Neural progenitor cell (in vitro differentiated cells): Measurements from ENCODE around the gene TPSB2. TPM values are rescaled to one million over a fixed set of nuclear protein-coding genes. Genes with fewer than 3 reads are reported as not detected.

ENCODE experiments used
- DNase-seq: peaks from one replicate; pipeline ENCODE4 v3.0.0-alpha.2; 2016; ENCODE audit warnings: low spot score
- H2AFZ ChIP-seq: fragments of 200-600 bp; sonication (generic); replicated peaks from 2 replicates; pipeline ENCODE4 v1.6.1; 2016; ENCODE audit warnings: antibody characterized with exemption
- H3F3A ChIP-seq: fragments of 200-600 bp; sonication (generic); 2 replicates; pipeline ENCODE4 v1.6.1; 2016; ENCODE audit warnings: antibody characterized with exemption, low read depth
- H3K27ac ChIP-seq: fragments of 200-600 bp; sonication (generic); 2 replicates; pipeline ENCODE4 v1.5.1; 2016; ENCODE audit warnings: mild to moderate bottlenecking
- H3K27me3 ChIP-seq: fragments of 200-600 bp; sonication (generic); 2 replicates; pipeline ENCODE4 v1.6.1; 2016; ENCODE audit warnings: mild to moderate bottlenecking, moderate library complexity
- H3K36me3 ChIP-seq: fragments of 200-600 bp; sonication (generic); 2 replicates; pipeline ENCODE4 v1.5.1; 2016
- H3K4me1 ChIP-seq: fragments of 200-600 bp; sonication (generic); 2 replicates; pipeline ENCODE4 v1.6.1; 2016; ENCODE audit warnings: mixed run types
- H3K4me2 ChIP-seq: fragments of 200-600 bp; sonication (generic); 2 replicates; pipeline ENCODE4 v1.6.1; 2016
- H3K4me3 ChIP-seq: fragments of 200-600 bp; sonication (generic); 2 replicates; pipeline ENCODE4 v1.5.1; 2016
- H3K79me2 ChIP-seq: fragments of 200-600 bp; sonication (generic); 2 replicates; pipeline ENCODE4 v1.6.1; 2016; ENCODE audit warnings: low read depth
- H3K9ac ChIP-seq: fragments of 200-600 bp; sonication (generic); 2 replicates; pipeline ENCODE4 v1.6.1; 2016
- H3K9me3 ChIP-seq: fragments of 200-600 bp; sonication (generic); 2 replicates; pipeline ENCODE4 v1.5.1; 2016; ENCODE audit warnings: low read depth
- H4K20me1 ChIP-seq: fragments of 200-600 bp; sonication (generic); 2 replicates; pipeline ENCODE4 v1.6.1; 2016; ENCODE audit warnings: low read depth
- H3K27ac Mint-ChIP-seq: 3 replicates; pipeline ENCODE4 v1.8.0; 2021; ENCODE audit warnings: mixed read lengths
- H3K27me3 Mint-ChIP-seq: 2 replicates; pipeline ENCODE4 v1.8.0; 2022; ENCODE audit warnings: low read depth, mild to moderate bottlenecking, inconsistent platforms, moderate library complexity, mixed read lengths; ENCODE audit not compliant: insufficient read depth
- H3K36me3 Mint-ChIP-seq: 3 replicates; pipeline ENCODE4 v1.8.0; 2021; ENCODE audit warnings: mixed read lengths
- H3K4me1 Mint-ChIP-seq: 3 replicates; pipeline ENCODE4 v1.8.0; 2021; ENCODE audit warnings: mixed read lengths
- H3K4me3 Mint-ChIP-seq: 3 replicates; pipeline ENCODE4 v1.8.0; 2021; ENCODE audit warnings: mild to moderate bottlenecking, moderate library complexity, mixed read lengths
- H3K9me3 Mint-ChIP-seq: 3 replicates; pipeline ENCODE4 v1.8.0; 2020; ENCODE audit warnings: mixed read lengths
- CTCF ChIP-seq: fragments of 200-600 bp; sonication (generic); IDR thresholded peaks from 2 replicates; pipeline ENCODE4 v1.5.1; 2017; ENCODE audit warnings: antibody characterized with exemption, mild to moderate bottlenecking
- EZH2 ChIP-seq: fragments of 200-600 bp; sonication (generic); IDR thresholded peaks from 2 replicates; pipeline ENCODE4 v1.6.1; 2017; ENCODE audit warnings: antibody characterized with exemption, mild to moderate bottlenecking, moderate library complexity
- EZH2phosphoT487 ChIP-seq: fragments of 200-600 bp; sonication (generic); IDR thresholded peaks from 2 replicates; pipeline ENCODE4 v1.6.1; 2017; ENCODE audit warnings: antibody characterized with exemption
- total RNA-seq: library from RNA; depleted of rRNA; stranded (reverse); fragments of >200 nt; gene quantifications from 2 replicates; pipeline ENCODE4 v1.2.3, GENCODE V29; 2015; ENCODE audit warnings: low replicate concordance

Gene TPSB2
- total RNA-seq, 1 donor from 2014 or later: not detected

- TF ChIP-seq EZH2: no peak
- TF ChIP-seq CTCF: no peak
- no peak for TF ChIP-seq EZH2phosphoT487
- Mint-ChIP-seq H3K9me3 (no peaks in the 10 kb centered on the region), H3K4me3 (no peak overlapping the region), H3K27me3 (no peaks in the 10 kb centered on the region), H3K4me1 (no peaks in the 10 kb centered on the region), H3K27ac (no peak overlapping the region), H3K36me3 (no peaks in the 10 kb centered on the region)
- H3K79me2 ChIP-seq: no peaks in the 10 kb centered on the region
- no peak overlapping the region for H3K4me3 ChIP-seq
- H3K4me1 ChIP-seq: no peaks in the 10 kb centered on the region
- no peak for DNase-seq
- H3K27me3 ChIP-seq: no peaks in the 10 kb centered on the region
- H3K36me3 ChIP-seq: no peaks in the 10 kb centered on the region
- peaks cover 4% of the 10 kb centered on the region for H4K20me1 ChIP-seq
- no peaks in the 10 kb centered on the region for H3F3A ChIP-seq
- H3K9me3 ChIP-seq: no peaks in the 10 kb centered on the region
- no peak overlapping the region for H3K9ac ChIP-seq
- H3K4me2 ChIP-seq: no peak overlapping the region
- H2AFZ ChIP-seq: no peak overlapping the region
- no peak overlapping the region for H3K27ac ChIP-seq
Measured at GRCh38 chr16:1208239-1208830, 21.6 kb downstream of the TPSB2 start.

- no peak overlapping the region for H3K4me3 ChIP-seq
- peaks cover 4% of the 10 kb centered on the region for H4K20me1 ChIP-seq
- H3F3A ChIP-seq: no peaks in the 10 kb centered on the region
- H3K4me2 ChIP-seq: no peak overlapping the region
- Mint-ChIP-seq H3K27me3 (no peaks in the 10 kb centered on the region), H3K4me1 (no peaks in the 10 kb centered on the region), H3K36me3 (no peaks in the 10 kb centered on the region), H3K4me3 (no peak overlapping the region), H3K27ac (no peak overlapping the region), H3K9me3 (no peaks in the 10 kb centered on the region)
- H3K27ac ChIP-seq: no peak overlapping the region
- H3K9me3 ChIP-seq: no peaks in the 10 kb centered on the region
- no peaks in the 10 kb centered on the region for H3K4me1 ChIP-seq
- no peak overlapping the region for H2AFZ ChIP-seq
- no peak for DNase-seq
- H3K9ac ChIP-seq: no peak overlapping the region
- H3K36me3 ChIP-seq: no peaks in the 10 kb centered on the region
- no peaks in the 10 kb centered on the region for H3K79me2 ChIP-seq
- TF ChIP-seq CTCF: no peak
- TF ChIP-seq EZH2phosphoT487: no peak
- no peak for TF ChIP-seq EZH2
- no peaks in the 10 kb centered on the region for H3K27me3 ChIP-seq
Measured at GRCh38 chr16:1206786-1207185, 23.2 kb downstream of the TPSB2 start.

- Histone ChIP-seq H3K27ac (no peak overlapping the region), H2AFZ (no peak overlapping the region), H3K27me3 (no peaks in the 10 kb centered on the region), H3K4me2 (no peak overlapping the region), H3K9me3 (no peaks in the 10 kb centered on the region), H3K4me1 (no peaks in the 10 kb centered on the region), H3K4me3 (no peak overlapping the region), H3K79me2 (no peaks in the 10 kb centered on the region), H3K9ac (no peak overlapping the region), H4K20me1 (peaks cover 4% of the 10 kb centered on the region), H3F3A (no peaks in the 10 kb centered on the region), H3K36me3 (no peaks in the 10 kb centered on the region)
- Mint-ChIP-seq H3K36me3 (peaks cover 3% of the 10 kb centered on the region), H3K27me3 (no peaks in the 10 kb centered on the region), H3K27ac (no peak overlapping the region), H3K9me3 (no peaks in the 10 kb centered on the region), H3K4me3 (no peak overlapping the region), H3K4me1 (no peaks in the 10 kb centered on the region)
- no peak for DNase-seq
- TF ChIP-seq EZH2: no peak
- TF ChIP-seq CTCF: no peak
- TF ChIP-seq EZH2phosphoT487: no peak
Measured at GRCh38 chr16:1206326-1206725, 23.7 kb downstream of the TPSB2 start.
